ENCODE data around the gene OR1F1.

- TF ChIP-seq CTCF (IDR thresholded peaks at IDR 0.05) (no peak), POLR2AphosphoS5 (IDR thresholded peaks at IDR 0.05; ENCODE audit: low read depth, low read length) (no peak), TCF7L2 (IDR thresholded peaks at IDR 0.05; ENCODE audit: low read depth, low read length) (no peak), SIN3A (IDR thresholded peaks at IDR 0.05; ENCODE audit: borderline replicate concordance, insufficient read depth, low read depth, low read length) (no peak)
- TF ChIP-seq, protein P1, sequence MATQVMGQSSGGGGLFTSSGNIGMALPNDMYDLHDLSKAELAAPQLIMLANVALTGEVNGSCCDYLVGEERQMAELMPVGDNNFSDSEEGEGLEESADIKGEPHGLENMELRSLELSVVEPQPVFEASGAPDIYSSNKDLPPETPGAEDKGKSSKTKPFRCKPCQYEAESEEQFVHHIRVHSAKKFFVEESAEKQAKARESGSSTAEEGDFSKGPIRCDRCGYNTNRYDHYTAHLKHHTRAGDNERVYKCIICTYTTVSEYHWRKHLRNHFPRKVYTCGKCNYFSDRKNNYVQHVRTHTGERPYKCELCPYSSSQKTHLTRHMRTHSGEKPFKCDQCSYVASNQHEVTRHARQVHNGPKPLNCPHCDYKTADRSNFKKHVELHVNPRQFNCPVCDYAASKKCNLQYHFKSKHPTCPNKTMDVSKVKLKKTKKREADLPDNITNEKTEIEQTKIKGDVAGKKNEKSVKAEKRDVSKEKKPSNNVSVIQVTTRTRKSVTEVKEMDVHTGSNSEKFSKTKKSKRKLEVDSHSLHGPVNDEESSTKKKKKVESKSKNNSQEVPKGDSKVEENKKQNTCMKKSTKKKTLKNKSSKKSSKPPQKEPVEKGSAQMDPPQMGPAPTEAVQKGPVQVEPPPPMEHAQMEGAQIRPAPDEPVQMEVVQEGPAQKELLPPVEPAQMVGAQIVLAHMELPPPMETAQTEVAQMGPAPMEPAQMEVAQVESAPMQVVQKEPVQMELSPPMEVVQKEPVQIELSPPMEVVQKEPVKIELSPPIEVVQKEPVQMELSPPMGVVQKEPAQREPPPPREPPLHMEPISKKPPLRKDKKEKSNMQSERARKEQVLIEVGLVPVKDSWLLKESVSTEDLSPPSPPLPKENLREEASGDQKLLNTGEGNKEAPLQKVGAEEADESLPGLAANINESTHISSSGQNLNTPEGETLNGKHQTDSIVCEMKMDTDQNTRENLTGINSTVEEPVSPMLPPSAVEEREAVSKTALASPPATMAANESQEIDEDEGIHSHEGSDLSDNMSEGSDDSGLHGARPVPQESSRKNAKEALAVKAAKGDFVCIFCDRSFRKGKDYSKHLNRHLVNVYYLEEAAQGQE (IDR thresholded peaks at IDR 0.05; ENCODE audit: insufficient read depth in 1 of 2, low read depth in 2 of 2, low read length in 1 of 2), result no peak
These were observed 38.8 kb upstream of the OR1F1 start for GRCh38 chr16:3149193-3149530.

Measured in Panc1 (cell line).